Measurements from ENCODE around the gene ZNF664.

DNA sequence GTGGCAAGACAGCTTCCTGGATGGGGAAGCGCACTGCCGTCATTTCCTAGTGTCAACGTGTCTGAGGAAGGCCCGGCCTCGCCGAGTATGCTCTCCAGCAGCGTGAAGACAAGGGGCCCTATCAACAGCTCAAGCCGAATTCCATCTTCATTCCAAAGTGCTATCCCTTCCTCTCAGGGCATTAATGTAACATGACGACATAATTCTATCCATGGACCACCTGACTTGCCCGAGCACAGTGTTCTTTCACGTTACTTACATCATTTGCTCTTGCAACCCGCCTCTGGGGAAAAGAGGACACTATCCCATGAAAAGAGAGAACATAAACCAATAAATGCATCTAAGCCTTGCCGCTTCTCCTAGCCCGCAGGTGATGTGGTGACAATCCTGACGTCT, 23.2 kb upstream of the ZNF664 start:
- TF ChIP-seq, protein P1, sequence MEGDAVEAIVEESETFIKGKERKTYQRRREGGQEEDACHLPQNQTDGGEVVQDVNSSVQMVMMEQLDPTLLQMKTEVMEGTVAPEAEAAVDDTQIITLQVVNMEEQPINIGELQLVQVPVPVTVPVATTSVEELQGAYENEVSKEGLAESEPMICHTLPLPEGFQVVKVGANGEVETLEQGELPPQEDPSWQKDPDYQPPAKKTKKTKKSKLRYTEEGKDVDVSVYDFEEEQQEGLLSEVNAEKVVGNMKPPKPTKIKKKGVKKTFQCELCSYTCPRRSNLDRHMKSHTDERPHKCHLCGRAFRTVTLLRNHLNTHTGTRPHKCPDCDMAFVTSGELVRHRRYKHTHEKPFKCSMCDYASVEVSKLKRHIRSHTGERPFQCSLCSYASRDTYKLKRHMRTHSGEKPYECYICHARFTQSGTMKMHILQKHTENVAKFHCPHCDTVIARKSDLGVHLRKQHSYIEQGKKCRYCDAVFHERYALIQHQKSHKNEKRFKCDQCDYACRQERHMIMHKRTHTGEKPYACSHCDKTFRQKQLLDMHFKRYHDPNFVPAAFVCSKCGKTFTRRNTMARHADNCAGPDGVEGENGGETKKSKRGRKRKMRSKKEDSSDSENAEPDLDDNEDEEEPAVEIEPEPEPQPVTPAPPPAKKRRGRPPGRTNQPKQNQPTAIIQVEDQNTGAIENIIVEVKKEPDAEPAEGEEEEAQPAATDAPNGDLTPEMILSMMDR (IDR thresholded peaks at IDR 0.05): no peak
- no peak for TF ChIP-seq ZFX (IDR thresholded peaks at IDR 0.05; ENCODE audit: borderline replicate concordance)

All from 22Rv1 (cell line).